HG03196 (cell line): ENCODE measurements around the gene SOX9.
"Not testable (repeated sequence)": the region's sequence is repeated elsewhere in the genome, so short reads cannot be mapped to it uniquely, and the experiment has no call there.

Experiments
- ATAC-seq: cut with Tn5 transposase; IDR thresholded peaks from one replicate; pipeline ENCODE4 v1.9.1; 2021; ENCODE audit not compliant: unreplicated experiment

Gene SOX9

GRCh38 chr17:72125742-72126141 lies 4.9 kb downstream of the SOX9 start:
- no peak for ATAC-seq

GRCh38 chr17:72126575-72127486 lies 6.0 kb downstream of the SOX9 start:
- no peak for ATAC-seq

GRCh38 chr17:72128039-72128438 lies 7.2 kb downstream of the SOX9 start:
- ATAC-seq, result no peak

GRCh38 chr17:72134608-72135394 lies 14.0 kb downstream of the SOX9 start:
- no peak for ATAC-seq

GRCh38 chr17:72135546-72136325 lies 14.9 kb downstream of the SOX9 start:
- ATAC-seq, result no peak

- no peak for ATAC-seq
These were observed 15.9 kb downstream of the SOX9 start for GRCh38 chr17:72136692-72137091.

- ATAC-seq, result no peak
These were observed 16.3 kb downstream of the SOX9 start for GRCh38 chr17:72137161-72137560.

- ATAC-seq, result no peak
These were observed 18.4 kb downstream of the SOX9 start for GRCh38 chr17:72139212-72139611.

- ATAC-seq, result no peak
These were observed 20.5 kb downstream of the SOX9 start for GRCh38 chr17:72141336-72141735.

GRCh38 chr17:72142097-72142496 lies 21.3 kb downstream of the SOX9 start:
- ATAC-seq, result not testable (repeated sequence)

- no peak for ATAC-seq
These were observed 21.8 kb downstream of the SOX9 start for GRCh38 chr17:72142614-72143013.

- no peak for ATAC-seq
These were observed 22.4 kb downstream of the SOX9 start for GRCh38 chr17:72143245-72143644.

GRCh38 chr17:72144101-72144500 lies 23.3 kb downstream of the SOX9 start:
- ATAC-seq, result no peak

GRCh38 chr17:72145562-72145961 lies 24.7 kb downstream of the SOX9 start:
- ATAC-seq, result no peak

GRCh38 chr17:72145962-72146361 lies 25.1 kb downstream of the SOX9 start:
- ATAC-seq, result no peak

GRCh38 chr17:72146371-72146770 lies 25.6 kb downstream of the SOX9 start:
- ATAC-seq, result no peak

GRCh38 chr17:72150632-72151460 lies 30.0 kb downstream of the SOX9 start:
- no peak for ATAC-seq

- no peak for ATAC-seq
These were observed 31.0 kb downstream of the SOX9 start for GRCh38 chr17:72151565-72152386.

- no peak for ATAC-seq
These were observed 31.6 kb downstream of the SOX9 start for GRCh38 chr17:72152387-72152929.
